NCI-H345 (cell line): Measurements from ENCODE around the gene PDCD4.

ENCODE experiments used
- DNase-seq: peaks from one replicate; lab custom pipeline; 2025; lab: John Stamatoyannopoulos, UW

The PDCD4 gene

GRCh38 chr10:110842326-110842904, 29.3 kb upstream of the PDCD4 start:
- no peak for DNase-seq

- DNase-seq, result no peak
These were observed 28.7 kb upstream of the PDCD4 start for GRCh38 chr10:110843031-110843430.

GRCh38 chr10:110843796-110844616, 27.7 kb upstream of the PDCD4 start:
- no peak for DNase-seq

- no peak for DNase-seq
These were observed 27.2 kb upstream of the PDCD4 start for GRCh38 chr10:110844617-110844881.

- no peak for DNase-seq
These were observed 26.5 kb upstream of the PDCD4 start for GRCh38 chr10:110845192-110845755.

- DNase-seq, result peak; percentile 16
These were observed 25.7 kb upstream of the PDCD4 start for GRCh38 chr10:110845756-110846620.

- no peak for DNase-seq
These were observed 24.4 kb upstream of the PDCD4 start for GRCh38 chr10:110847374-110847773.

- no peak for DNase-seq
These were observed 23.6 kb upstream of the PDCD4 start for GRCh38 chr10:110848106-110848505.

GRCh38 chr10:110850099-110850498, 21.6 kb upstream of the PDCD4 start:
- DNase-seq, result no peak

- DNase-seq, result no peak
These were observed 20.6 kb upstream of the PDCD4 start for GRCh38 chr10:110851020-110851612.

GRCh38 chr10:110852255-110852896, 19.4 kb upstream of the PDCD4 start:
- DNase-seq, result no peak

- DNase-seq, result no peak
These were observed 18.8 kb upstream of the PDCD4 start for GRCh38 chr10:110852947-110853346.

- no peak for DNase-seq
These were observed 17.7 kb upstream of the PDCD4 start for GRCh38 chr10:110853921-110854605.

- DNase-seq, result peak; percentile 86
These were observed 14.2 kb upstream of the PDCD4 start for GRCh38 chr10:110857265-110858171.

- DNase-seq, result no peak
These were observed 13.3 kb upstream of the PDCD4 start for GRCh38 chr10:110858297-110858934.

GRCh38 chr10:110859206-110859972, 12.3 kb upstream of the PDCD4 start:
- no peak for DNase-seq

- no peak for DNase-seq
These were observed 11.8 kb upstream of the PDCD4 start for GRCh38 chr10:110859973-110860376.

GRCh38 chr10:110860576-110861241, 11.0 kb upstream of the PDCD4 start:
- no peak for DNase-seq
